Measurements from ENCODE around the gene SIRT2.
"Not testable (repeated sequence)": the region's sequence is repeated elsewhere in the genome, so short reads cannot be mapped to it uniquely, and the experiment has no call there.

- TF ChIP-seq POLR2A (IDR thresholded peaks at IDR 0.05), result not testable (repeated sequence)
- TF ChIP-seq, protein P1, sequence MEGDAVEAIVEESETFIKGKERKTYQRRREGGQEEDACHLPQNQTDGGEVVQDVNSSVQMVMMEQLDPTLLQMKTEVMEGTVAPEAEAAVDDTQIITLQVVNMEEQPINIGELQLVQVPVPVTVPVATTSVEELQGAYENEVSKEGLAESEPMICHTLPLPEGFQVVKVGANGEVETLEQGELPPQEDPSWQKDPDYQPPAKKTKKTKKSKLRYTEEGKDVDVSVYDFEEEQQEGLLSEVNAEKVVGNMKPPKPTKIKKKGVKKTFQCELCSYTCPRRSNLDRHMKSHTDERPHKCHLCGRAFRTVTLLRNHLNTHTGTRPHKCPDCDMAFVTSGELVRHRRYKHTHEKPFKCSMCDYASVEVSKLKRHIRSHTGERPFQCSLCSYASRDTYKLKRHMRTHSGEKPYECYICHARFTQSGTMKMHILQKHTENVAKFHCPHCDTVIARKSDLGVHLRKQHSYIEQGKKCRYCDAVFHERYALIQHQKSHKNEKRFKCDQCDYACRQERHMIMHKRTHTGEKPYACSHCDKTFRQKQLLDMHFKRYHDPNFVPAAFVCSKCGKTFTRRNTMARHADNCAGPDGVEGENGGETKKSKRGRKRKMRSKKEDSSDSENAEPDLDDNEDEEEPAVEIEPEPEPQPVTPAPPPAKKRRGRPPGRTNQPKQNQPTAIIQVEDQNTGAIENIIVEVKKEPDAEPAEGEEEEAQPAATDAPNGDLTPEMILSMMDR (IDR thresholded peaks at IDR 0.05), result not testable (repeated sequence)
Measured at GRCh38 chr19:38884691-38885090, 14.7 kb downstream of the SIRT2 start.

All from body of pancreas (tissue), 4 donors.